HCT116 (cell line): Measurements from ENCODE around the gene PFDN4. TPM values are rescaled to one million over a fixed set of nuclear protein-coding genes. Genes with fewer than 3 reads are reported as not detected.

Experiments used
- ATAC-seq: fragments of 200-7000 bp; cut with Tn5 transposase; 2 replicates; pipeline ENCODE4 v1.9.1; 2020; ENCODE audit warnings: mild to moderate bottlenecking, moderate library complexity
- BruUV-seq: library from RNA; stranded (reverse); fragments of 400-500 nt; replicated peaks from 2 replicates; lab custom pipeline; 2021; lab: Mats Ljungman, UMichigan
- CTCF ChIA-PET: fragments of 300-600 bp; sonication (Branson Sonifier 250); formaldehyde crosslinking; loops from one replicate; lab custom pipeline; 2021; ENCODE audit warnings: antibody characterized with exemption; lab: Charles Lee
- POLR2A ChIA-PET: fragments of 300-600, 350-600 bp; sonication (Branson Sonifier 250); formaldehyde crosslinking; loops from one replicate; lab custom pipeline; 2021; ENCODE audit warnings: antibody characterized with exemption; lab: Charles Lee
- RAD21 ChIA-PET, 2 experiments: fragments of 300-600 bp; sonication (Branson Sonifier 250); formaldehyde crosslinking; loops; one replicate each; lab custom pipeline; 2023; ENCODE audit warnings: low total read pairs in 2 of 2; ENCODE audit not compliant: uncharacterized antibody in 2 of 2, unreplicated experiment in 2 of 2, low non-redundant PET in 1 of 2; lab: Charles Lee
- DNase-seq: peaks from one replicate; pipeline ENCODE4 v3.0.0-alpha.2; 2010; ENCODE audit warnings: low read depth, low spot score
- H2AFZ ChIP-seq: fragments of 200-600 bp; shearing (Covaris generic), sonication (generic); 2 replicates; pipeline ENCODE4 v1.6.1; 2017; ENCODE audit warnings: low read depth, mixed run types, mixed read lengths, antibody characterized with exemption, low read length; ENCODE audit not compliant: poor library complexity, severe bottlenecking
- H3K27ac ChIP-seq: 2 replicates; pipeline ENCODE4 v1.5.1; 2012; ENCODE audit warnings: low read depth, low read length
- H3K27me3 ChIP-seq: fragments of 200-600 bp; sonication (generic); 2 replicates; pipeline ENCODE4 v1.6.1; 2016; ENCODE audit warnings: mixed run types, low read length, mixed read lengths; ENCODE audit not compliant: insufficient read depth
- H3K36me3 ChIP-seq, 2 experiments: fragments of 200-500 bp in 1 of 2; fragments of 200-600 bp in 1 of 2; sonication (Bioruptor generic) in 1 of 2; sonication (generic) in 1 of 2; 2 replicates each; pipeline versions ENCODE4 v1.5.1 to v1.6.1; 2014 to 2016; ENCODE audit warnings: low read length in 2 of 2, inconsistent platforms in 1 of 2, mixed read lengths in 1 of 2, mixed run types in 1 of 2; ENCODE audit not compliant: insufficient read depth in 2 of 2, control insufficient read depth in 1 of 2
- H3K4me1 ChIP-seq, 2 experiments: fragments of 200-600 bp in 1 of 2; sonication (generic) in 1 of 2; 2 replicates each; pipeline versions ENCODE4 v1.5.1 to v1.6.1; 2012 to 2017; ENCODE audit warnings: low read length in 2 of 2, inconsistent platforms in 1 of 2, mild to moderate bottlenecking in 1 of 2, mixed read lengths in 1 of 2, mixed run types in 1 of 2, moderate library complexity in 1 of 2; ENCODE audit not compliant: insufficient read depth in 2 of 2, control insufficient read depth in 1 of 2
- H3K4me2 ChIP-seq: fragments of 200-600 bp; sonication (generic); 2 replicates; pipeline ENCODE4 v1.6.1; 2017; ENCODE audit warnings: mixed run types, low read length, mixed read lengths
- H3K4me3 ChIP-seq, 2 experiments: fragments of 200-600 bp in 1 of 2; sonication (generic) in 1 of 2; replicated peaks in 1 of 2; 2 replicates each; pipeline ENCODE4 v1.5.1; 2011 to 2016; ENCODE audit warnings: low read length in 2 of 2, control low read depth in 1 of 2, low read depth in 1 of 2, mild to moderate bottlenecking in 1 of 2, mixed read lengths in 1 of 2, mixed run types in 1 of 2
- H3K79me2 ChIP-seq: fragments of 200-600 bp; sonication (generic); 2 replicates; pipeline ENCODE4 v1.6.1; 2017; ENCODE audit warnings: mild to moderate bottlenecking, mixed run types, low read length, moderate library complexity, mixed read lengths; ENCODE audit not compliant: insufficient read depth
- H3K9ac ChIP-seq: fragments of 200-600 bp; sonication (generic); 2 replicates; pipeline ENCODE4 v1.6.1; 2016; ENCODE audit warnings: low read length, mixed read lengths
- H3K9me2 ChIP-seq: fragments of 200-600 bp; sonication (generic), shearing (Covaris generic); 2 replicates; pipeline ENCODE4 v1.6.1; 2017; ENCODE audit warnings: mixed run types, mild to moderate bottlenecking, moderate library complexity; ENCODE audit not compliant: insufficient read depth
- H3K9me3 ChIP-seq, 2 experiments: fragments of 200-500 bp in 1 of 2; fragments of 200-600 bp in 1 of 2; sonication (Bioruptor generic) in 1 of 2; sonication (generic) in 1 of 2; 2 replicates each; pipeline ENCODE4 v1.6.1; 2014 to 2017; ENCODE audit warnings: low read length in 2 of 2, mixed read lengths in 2 of 2, inconsistent platforms in 1 of 2, low read depth in 1 of 2, mild to moderate bottlenecking in 1 of 2, mixed run types in 1 of 2, moderate library complexity in 1 of 2; ENCODE audit not compliant: control insufficient read depth in 1 of 2, insufficient read depth in 1 of 2
- H4K20me1 ChIP-seq: fragments of 200-600 bp; sonication (generic), shearing (Covaris generic); 2 replicates; pipeline ENCODE4 v1.6.1; 2017; ENCODE audit warnings: mixed run types, mild to moderate bottlenecking, moderate library complexity; ENCODE audit not compliant: insufficient read depth
- CBX3 ChIP-seq: IDR thresholded peaks from 2 replicates; pipeline ENCODE4 v1.6.1; 2012; ENCODE audit warnings: low read depth
- CEBPB ChIP-seq: IDR thresholded peaks from 2 replicates; pipeline ENCODE4 v1.6.1; 2012; ENCODE audit warnings: low read depth
- CTCF ChIP-seq, 3 experiments: fragments of 200-600 bp in 1 of 3; sonication (generic) in 1 of 3; IDR thresholded peaks in 2 of 3; conservative IDR thresholded peaks in 1 of 3; 2 replicates each; pipeline ENCODE4 v1.5.1; 2012 to 2017; ENCODE audit warnings: low read depth in 2 of 3, low read length in 2 of 3, antibody characterized with exemption in 1 of 3, borderline replicate concordance in 1 of 3, control low read depth in 1 of 3, mild to moderate bottlenecking in 1 of 3, mixed read lengths in 1 of 3, mixed run types in 1 of 3, moderate library complexity in 1 of 3; ENCODE audit not compliant: insufficient read depth in 1 of 3
- ELF1 ChIP-seq: IDR thresholded peaks from 2 replicates; pipeline ENCODE4 v1.6.1; 2012; ENCODE audit warnings: low read depth, borderline replicate concordance
- EZH2 ChIP-seq: fragments of 200-600 bp; sonication (generic); IDR thresholded peaks from 2 replicates; pipeline ENCODE4 v1.6.1; 2017; ENCODE audit warnings: antibody characterized with exemption, mixed run types
- FOSL1 ChIP-seq: IDR thresholded peaks from 2 replicates; pipeline ENCODE4 v1.6.1; 2012; ENCODE audit warnings: low read depth
- JUND ChIP-seq: IDR thresholded peaks from 2 replicates; pipeline ENCODE4 v1.6.1; 2012
- MAX ChIP-seq: IDR thresholded peaks from 2 replicates; pipeline ENCODE4 v1.6.1; 2012
- POLR2A ChIP-seq: IDR thresholded peaks from 2 replicates; pipeline ENCODE4 v1.7.0; 2011; ENCODE audit warnings: borderline replicate concordance; ENCODE audit not compliant: insufficient read depth, insufficient read length; ENCODE audit errors: extremely low read depth
- POLR2AphosphoS5 ChIP-seq: IDR thresholded peaks from 2 replicates; pipeline ENCODE4 v1.6.1; 2011; ENCODE audit warnings: mild to moderate bottlenecking, low read depth, low read length, moderate library complexity
- REST ChIP-seq: IDR thresholded peaks from 2 replicates; pipeline ENCODE4 v1.6.1; 2012; ENCODE audit warnings: low read depth
- SIN3A ChIP-seq: IDR thresholded peaks from 2 replicates; pipeline ENCODE4 v1.6.1; 2012; ENCODE audit warnings: low read depth
- SP1 ChIP-seq: IDR thresholded peaks from 2 replicates; pipeline ENCODE4 v1.6.1; 2012; ENCODE audit warnings: low read depth
- TCF7L2 ChIP-seq: IDR thresholded peaks from 2 replicates; pipeline ENCODE4 v1.7.0; 2011; ENCODE audit warnings: borderline replicate concordance, inconsistent platforms; ENCODE audit not compliant: insufficient read depth, insufficient read length; ENCODE audit errors: extremely low read depth
- YY1 ChIP-seq: IDR thresholded peaks from 2 replicates; pipeline ENCODE4 v1.6.1; 2011; ENCODE audit warnings: low read length, low read depth, moderate library complexity, mild to moderate bottlenecking; ENCODE audit not compliant: insufficient replicate concordance; ENCODE audit errors: extremely low read depth
- ZBTB33 ChIP-seq: IDR thresholded peaks from 2 replicates; pipeline ENCODE4 v1.6.1; 2011; ENCODE audit warnings: mild to moderate bottlenecking, low read length, moderate library complexity; ENCODE audit not compliant: insufficient replicate concordance; ENCODE audit errors: extremely low read depth
- ZNF274 ChIP-seq: fragments of 200-500 bp; sonication (Bioruptor generic); IDR thresholded peaks from 2 replicates; pipeline ENCODE4 v1.6.1; 2014; ENCODE audit warnings: mild to moderate bottlenecking, low read depth, low read length, inconsistent platforms
- intact Hi-C: fragments of 100-400 bp; cut with micrococcal nuclease; formaldehyde crosslinking; loops from 2 replicates; pipeline ENCODE4 v1.10.0; 2022
- total RNA-seq: library from RNA; stranded (reverse); gene quantifications from one replicate; pipeline ENCODE4 v1.2.1, GENCODE V29; 2021; ENCODE audit not compliant: unreplicated experiment

The PFDN4 gene
- total RNA-seq, 1 experiment from 2014 or later, result 71.5 TPM

GRCh38 chr20:54168961-54169862, 38.7 kb upstream of the PFDN4 start:
- H3K4me1 ChIP-seq, result peaks cover 77 to 86% of the 10 kb centered on the region in 2 experiments
- BruUV-seq, result TSS peak; percentile 50
- ChIA-PET RAD21 (interaction anchor here (1.1 to 2.4 kb wide), 2 partner anchors 30 to 72 kb away, joined by 4 to 10 read pairs; no protein-coding TSS in a partner anchor), CTCF (interaction anchor here (1.0 to 3.7 kb wide), 4 partner anchors 14 to 66 kb away, joined by 3 to 15 read pairs (median 4); no protein-coding TSS in a partner anchor), POLR2A (interaction anchor here (0.9 to 2.3 kb wide), 8 partner anchors 9 to 44 kb away, joined by 3 to 14 read pairs (median 4); no protein-coding TSS in a partner anchor)
- peak overlapping the region; percentile 40 to 44 for H3K4me3 ChIP-seq
- H3K4me2 ChIP-seq, result peak overlapping the region; percentile 94
- peak overlapping the region; percentile 82 for H3K9ac ChIP-seq
- H3K9me2 ChIP-seq, result no peaks in the 10 kb centered on the region
- H3K9me3 ChIP-seq, result no peaks in the 10 kb centered on the region
- peak overlapping the region; percentile 94 for H3K27ac ChIP-seq
- ATAC-seq (peak; percentile 49), DNase-seq (peak; percentile 66)
- intact Hi-C loops, result no loop called here
- no peaks in the 10 kb centered on the region for H3K27me3 ChIP-seq
- peaks cover 8 to 24% of the 10 kb centered on the region in 2 experiments; a peak in 3 of 4 replicates for H3K36me3 ChIP-seq
- no peaks in the 10 kb centered on the region for H4K20me1 ChIP-seq
- H3K79me2 ChIP-seq, result peaks cover 53% of the 10 kb centered on the region; the same call in 1 of the 2 replicates
- H2AFZ ChIP-seq, result no peak overlapping the region
- TF ChIP-seq SP1 (peak; percentile 47), MAX (peak; percentile 50), CBX3 (peak; percentile 86), JUND (peak; percentile 77), EZH2 (no peak), YY1 (no peak), REST (no peak), FOSL1 (peak; percentile 80), ZBTB33 (no peak), POLR2AphosphoS5 (peak; percentile 23; the same call in 1 of the 2 replicates), POLR2A (peak; percentile 15), TCF7L2 (peak; percentile 69), CTCF (IDR thresholded peaks at IDR 0.05 in 2 of 3, conservative IDR thresholded peaks at IDR 0.05 in 1 of 3; ENCODE audit: borderline replicate concordance in 1 of 3, insufficient read depth in 1 of 3, low read depth in 2 of 3, low read length in 2 of 3) (no peak), SIN3A (0 out of 2 replicates have a peak, but pooled peaks have one; percentile 55), ELF1 (no peak), ZNF274 (no peak), CEBPB (peak; percentile 47; the same call in 1 of the 2 replicates)
